Non-pigmented ciliary epithelial cell (primary cell): ENCODE data around the gene TNS1.
A peak's percentile ranks its signal among the peaks of the same experiment; 100 is the strongest.
"Not testable (repeated sequence)": the region's sequence is repeated elsewhere in the genome, so short reads cannot be mapped to it uniquely, and the experiment has no call there.

Experiments
- DNase-seq: peaks from one replicate; pipeline ENCODE4 v3.0.0-alpha.2; 2010; ENCODE audit warnings: low read depth

TNS1 gene

DNA sequence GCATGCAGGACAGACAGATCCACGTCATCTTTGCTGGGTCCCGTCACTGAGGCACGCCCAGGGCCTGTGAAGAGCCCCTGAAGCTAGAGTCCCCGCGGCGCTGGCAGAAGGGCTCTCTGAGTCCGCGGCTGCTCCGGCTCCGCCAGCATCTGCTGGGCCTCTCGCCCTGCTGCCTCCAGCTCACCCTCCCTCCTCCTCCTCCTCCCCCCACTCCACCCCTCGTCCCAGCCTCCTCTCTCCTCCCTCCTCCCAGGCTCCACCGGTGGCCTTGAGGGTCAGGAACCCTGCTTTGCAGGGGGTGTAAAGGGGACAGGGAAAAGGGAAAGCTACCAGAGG is at the start of gene TNS1:
TNS1 (minus strand) TSS at position 151 of the 336 bp plus-strand sequence; CDS start at position 28, 123 bp downstream.
- DNase-seq: no peak

- no peak for DNase-seq
Measured at GRCh38 chr2:218051903-218052302, 49.1 kb upstream of the TNS1 start.

- no peak for DNase-seq
Measured at GRCh38 chr2:218047536-218048225, 44.9 kb upstream of the TNS1 start.

- no peak for DNase-seq
Measured at GRCh38 chr2:218046238-218046637, 43.4 kb upstream of the TNS1 start.

GRCh38 chr2:218044599-218044998 is 41.8 kb upstream of the TNS1 start:
- DNase-seq: not testable (repeated sequence)

GRCh38 chr2:218043701-218044109 is 40.9 kb upstream of the TNS1 start:
- no peak for DNase-seq

GRCh38 chr2:218043100-218043499 is 40.3 kb upstream of the TNS1 start:
- no peak for DNase-seq

- no peak for DNase-seq
Measured at GRCh38 chr2:218041302-218042168, 38.7 kb upstream of the TNS1 start.

- no peak for DNase-seq
Measured at GRCh38 chr2:218040883-218041282, 38.1 kb upstream of the TNS1 start.

GRCh38 chr2:218039171-218039570 is 36.4 kb upstream of the TNS1 start:
- no peak for DNase-seq

GRCh38 chr2:218036371-218036770 is 33.6 kb upstream of the TNS1 start:
- no peak for DNase-seq

GRCh38 chr2:218035463-218036100 is 32.8 kb upstream of the TNS1 start:
- no peak for DNase-seq

DNA sequence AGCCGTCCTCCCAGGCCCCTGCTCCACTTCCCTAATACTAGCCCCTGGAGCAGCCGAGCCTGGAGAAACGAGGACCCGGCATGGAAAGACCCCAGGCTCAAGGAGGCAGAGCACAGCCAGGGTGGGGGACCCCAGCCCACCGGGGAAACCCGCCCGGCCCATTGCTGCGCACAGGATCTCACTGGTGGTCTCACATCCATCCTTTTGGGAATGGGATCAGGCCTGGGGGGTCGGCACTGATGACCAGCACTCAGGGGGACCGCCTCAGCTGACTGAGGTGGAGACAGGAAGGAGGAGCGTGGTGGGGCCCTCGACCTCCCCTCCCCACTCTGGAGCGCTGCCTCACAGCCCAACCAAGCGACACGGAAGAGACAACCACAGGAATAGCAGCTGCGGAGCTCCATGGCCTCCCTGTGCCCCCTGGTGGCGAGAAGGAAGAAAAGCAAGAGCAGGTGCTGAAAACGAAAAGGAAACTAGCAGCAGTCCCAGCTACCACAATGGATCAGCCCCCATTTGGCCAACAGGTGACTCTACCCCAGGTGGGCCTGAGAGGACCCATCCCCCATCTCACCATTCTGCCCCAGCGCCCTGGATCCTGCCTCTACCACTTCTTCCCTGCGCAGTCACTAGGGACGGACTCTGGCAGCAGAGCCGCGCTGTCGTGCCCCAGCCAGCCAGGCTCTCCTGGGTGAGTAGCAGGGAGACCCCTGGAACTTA is 31.9 kb upstream of the TNS1 start:
- DNase-seq: peak; percentile 13

DNA sequence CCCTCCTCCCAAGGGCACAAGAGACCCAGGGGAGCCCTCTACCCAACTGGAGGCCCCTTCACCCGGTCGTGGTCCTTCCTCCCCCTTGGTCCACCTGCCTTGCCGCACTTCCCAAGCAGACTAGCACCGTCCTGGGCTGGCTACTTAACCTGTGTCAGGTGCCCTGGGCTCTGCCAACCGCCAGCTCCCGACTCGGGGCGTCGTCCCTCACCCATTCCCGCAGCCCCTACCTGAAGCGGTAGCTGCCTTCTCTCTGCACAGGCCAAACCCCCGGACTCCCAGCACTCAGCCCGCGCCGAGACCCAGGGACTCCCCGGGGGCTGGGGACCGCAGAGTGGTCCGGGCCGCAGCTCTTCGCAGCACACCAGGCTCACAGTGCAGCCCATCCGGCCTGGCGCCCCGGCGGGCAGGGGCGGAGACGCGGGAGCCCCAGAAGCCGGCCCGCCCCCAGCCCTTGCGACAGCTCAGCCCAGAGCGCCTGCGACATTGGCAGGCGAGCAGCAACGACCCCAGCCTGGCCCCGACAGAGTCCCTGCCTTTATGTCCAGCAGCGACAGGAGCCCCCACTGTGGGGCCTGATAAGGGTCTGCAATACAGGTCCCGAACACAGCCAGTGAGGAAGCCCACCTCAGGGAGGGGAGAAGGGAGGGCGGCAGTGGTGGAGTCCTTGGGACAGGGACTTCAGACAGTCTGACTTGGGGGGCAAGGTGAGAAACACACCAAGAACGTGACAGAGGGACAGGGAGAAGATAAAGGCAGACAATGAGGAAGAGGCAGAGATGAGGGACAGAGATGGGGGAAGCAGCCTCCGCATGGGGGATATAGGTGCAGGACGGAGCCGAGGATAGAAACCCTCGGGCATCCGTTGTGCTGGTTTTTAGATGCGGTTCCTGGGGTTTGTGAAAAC is 31.0 kb upstream of the TNS1 start:
- DNase-seq: no peak

DNA sequence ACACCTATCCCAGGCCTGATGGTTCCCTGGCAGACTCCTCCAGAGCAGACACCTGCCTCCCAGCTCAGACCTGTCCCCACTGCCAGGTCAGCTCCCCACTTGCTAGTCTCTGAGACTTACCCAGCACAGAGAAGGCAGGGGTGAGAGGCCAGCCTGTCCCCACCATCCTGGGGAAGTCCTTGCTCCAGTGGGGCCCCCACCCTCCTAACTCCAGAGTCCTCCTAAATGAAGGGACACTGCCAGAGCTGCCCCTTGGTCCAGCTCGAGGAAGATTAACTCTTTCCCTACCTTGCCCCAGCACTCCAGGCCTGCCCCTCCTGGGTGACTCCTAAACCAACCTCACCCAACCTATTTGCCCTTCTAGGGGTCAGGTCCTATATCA is 30.4 kb upstream of the TNS1 start:
- no peak for DNase-seq

- no peak for DNase-seq
Measured at GRCh38 chr2:218032336-218033171, 29.8 kb upstream of the TNS1 start.

DNA sequence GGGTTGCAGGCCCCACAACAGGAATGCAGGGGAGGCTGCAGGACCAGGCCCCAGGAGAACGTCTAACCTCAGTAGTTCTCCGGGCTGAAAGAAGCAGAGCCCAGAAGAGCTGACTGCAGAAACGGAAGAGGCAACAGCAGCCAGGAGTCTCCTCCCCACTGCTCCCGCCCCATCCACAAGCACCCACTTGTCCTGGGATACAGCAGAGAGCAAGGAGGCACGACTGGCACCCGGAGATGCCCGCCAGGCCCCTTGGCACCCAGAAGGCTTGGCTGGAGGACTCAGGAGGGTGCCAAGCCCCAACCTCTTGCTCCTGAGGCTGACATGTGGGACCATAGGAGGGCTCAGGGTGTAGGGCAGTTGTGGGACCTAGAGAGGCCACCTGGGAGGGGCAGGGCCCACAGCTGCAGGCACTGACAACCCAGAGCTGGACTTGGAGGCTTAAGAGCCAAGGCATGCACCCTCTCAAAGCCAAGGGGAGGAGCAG is 29.0 kb upstream of the TNS1 start:
- DNase-seq: no peak

GRCh38 chr2:218031261-218031660 is 28.5 kb upstream of the TNS1 start:
- DNase-seq: no peak

DNA sequence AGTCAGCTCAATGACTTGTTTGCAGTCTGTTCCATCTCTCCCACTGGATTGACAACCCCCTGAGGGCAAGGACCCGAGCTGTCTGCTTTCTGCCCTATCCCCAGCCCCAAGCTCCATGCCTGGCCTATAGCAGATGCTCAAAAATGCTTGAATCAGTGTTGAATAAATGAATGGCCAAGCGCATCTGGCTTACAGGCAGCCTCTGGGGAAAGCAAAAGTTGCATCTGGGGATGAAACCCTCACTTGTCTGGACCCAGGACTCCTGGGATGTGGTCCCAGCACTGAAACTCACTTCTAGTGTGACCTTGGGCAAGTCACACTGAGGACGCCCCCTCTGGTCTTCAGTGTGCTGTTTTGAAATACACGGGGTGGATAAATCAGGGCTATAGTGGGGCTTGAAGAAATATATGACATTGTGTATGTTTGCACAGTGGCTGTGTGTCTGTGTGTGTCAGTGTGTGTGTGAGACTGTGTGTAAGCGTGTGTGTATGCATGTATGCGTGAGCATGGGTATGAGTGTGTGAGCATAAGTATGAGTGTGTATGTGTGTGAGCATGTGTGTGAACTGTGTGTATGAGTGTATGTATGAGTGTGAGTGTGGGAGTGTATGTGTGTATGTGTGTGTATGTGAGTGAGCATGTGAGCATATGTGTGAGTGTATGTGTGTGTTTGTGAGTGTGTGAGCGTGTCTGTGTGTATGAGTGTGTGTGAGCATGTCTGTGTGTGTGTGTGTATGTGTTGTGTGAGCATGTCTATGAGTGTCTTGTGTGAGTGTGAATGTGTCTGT is 27.8 kb upstream of the TNS1 start:
- no peak for DNase-seq
